NCI-H82 treated with DMSO at 0.1 percent for 48 hours (cell line): Measurements from ENCODE around the gene POLR3C.
"Not testable (repeated sequence)": the region's sequence is repeated elsewhere in the genome, so short reads cannot be mapped to it uniquely, and the experiment has no call there.

Experiments
- DNase-seq: peaks from one replicate; lab custom pipeline; 2025; ENCODE audit not compliant: unreplicated experiment; lab: John Stamatoyannopoulos, UW

The POLR3C gene

GRCh38 chr1:145818095-145818494 is 5.9 kb upstream of the POLR3C start:
- DNase-seq, result not testable (repeated sequence)

- DNase-seq, result not testable (repeated sequence)
These were observed 1.1 kb upstream of the POLR3C start for GRCh38 chr1:145822779-145823331.

- DNase-seq, result no peak
These were observed 471 bp downstream of the POLR3C start for GRCh38 chr1:145824499-145824842.

GRCh38 chr1:145826030-145826429 is 2.0 kb downstream of the POLR3C start:
- no peak for DNase-seq

GRCh38 chr1:145827966-145828365 is 4.0 kb downstream of the POLR3C start:
- no peak for DNase-seq

- DNase-seq, result no peak
These were observed 4.5 kb downstream of the POLR3C start for GRCh38 chr1:145828367-145829026.

- DNase-seq, result not testable (repeated sequence)
These were observed 6.8 kb downstream of the POLR3C start for GRCh38 chr1:145830810-145831209.

GRCh38 chr1:145837656-145838055 is 13.7 kb downstream of the POLR3C start:
- no peak for DNase-seq

GRCh38 chr1:145843031-145843430 is 19.0 kb downstream of the POLR3C start:
- DNase-seq, result no peak

- DNase-seq, result peak; percentile 55
These were observed 21.1 kb downstream of the POLR3C start for GRCh38 chr1:145845144-145845513.

- DNase-seq, result peak; percentile 55
These were observed 21.6 kb downstream of the POLR3C start, which contains the start of gene NUDT17 for GRCh38 chr1:145845514-145846161. Gene NUDT17 (plus strand): TSS chr1:145845630. CDS start chr1:145845641, 11 bp downstream.

- DNase-seq, result no peak
These were observed 22.2 kb downstream of the POLR3C start for GRCh38 chr1:145846201-145846612.

- no peak for DNase-seq
These were observed 23.8 kb downstream of the POLR3C start for GRCh38 chr1:145847827-145848226.

GRCh38 chr1:145849356-145850160 is 25.6 kb downstream of the POLR3C start:
- no peak for DNase-seq

- no peak for DNase-seq
These were observed 31.5 kb downstream of the POLR3C start for GRCh38 chr1:145855426-145855948.

GRCh38 chr1:145857170-145857569 is 33.2 kb downstream of the POLR3C start:
- no peak for DNase-seq

GRCh38 chr1:145858238-145858900 is 34.4 kb downstream of the POLR3C start:
- peak; percentile 87 for DNase-seq

GRCh38 chr1:145858901-145859490 is 35.0 kb downstream of the POLR3C start, which contains the start of gene PIAS3:
Gene PIAS3 (minus strand): TSS chr1:145859081. CDS start chr1:145858990, 91 bp downstream.
- DNase-seq, result peak; percentile 87

- DNase-seq, result peak; percentile 84
These were observed 35.6 kb downstream of the POLR3C start for GRCh38 chr1:145859491-145860023.
